Endothelial cell of umbilical vein (primary cell): ENCODE measurements around the gene ARPC1A. TPM values are rescaled to one million over a fixed set of nuclear protein-coding genes. Genes with fewer than 3 reads are reported as not detected.

Experiments
- BruUV-seq: library from RNA; stranded (reverse); fragments of 400-500 nt; replicated peaks from 2 replicates; lab custom pipeline; 2021; lab: Mats Ljungman, UMichigan
- CTCF ChIA-PET: fragments of 300-600, 350-600 bp; sonication (Branson Sonifier 250); formaldehyde crosslinking; loops from one replicate; lab custom pipeline; 2021; ENCODE audit warnings: antibody characterized with exemption, inconsistent platforms; lab: Charles Lee
- POLR2A ChIA-PET: fragments of 300-600, 350-600 bp; sonication (Branson Sonifier 250); formaldehyde crosslinking; loops from one replicate; lab custom pipeline; 2021; ENCODE audit warnings: antibody characterized with exemption, inconsistent platforms; lab: Charles Lee
- DNase-seq: peaks from one replicate; pipeline ENCODE4 v3.0.0-alpha.2; 2011; ENCODE audit warnings: low read depth, low spot score
- FAIRE-seq: peaks from 2 replicates; lab custom pipeline; 2011; peaks lifted over from hg19 to GRCh38; lab: Jason Lieb, UNC
- H2AFZ ChIP-seq: 2 replicates; pipeline ENCODE4 v1.6.0; 2012; ENCODE audit warnings: low read depth, low read length, control low read depth, inconsistent platforms
- H3K27ac ChIP-seq: 2 replicates; pipeline ENCODE4 v1.5.1; 2011; ENCODE audit warnings: low read depth, mild to moderate bottlenecking, control low read depth, low read length, moderate library complexity; ENCODE audit not compliant: insufficient read depth
- H3K27me3 ChIP-seq, 2 experiments: 2 replicates each; pipeline versions ENCODE4 v1.6.0 to v1.6.1; 2011; ENCODE audit warnings: low read length in 2 of 2, mixed read lengths in 1 of 2; ENCODE audit not compliant: control insufficient read depth in 2 of 2, insufficient read depth in 2 of 2
- H3K36me3 ChIP-seq, 2 experiments: 2 replicates in 1 of 2; 3 replicates in 1 of 2; pipeline ENCODE4 v1.5.1; 2011; ENCODE audit warnings: low read length in 2 of 2, mild to moderate bottlenecking in 1 of 2, moderate library complexity in 1 of 2; ENCODE audit not compliant: control insufficient read depth in 2 of 2, insufficient read depth in 2 of 2; ENCODE audit errors: extremely low read depth in 1 of 2
- H3K4me1 ChIP-seq: 3 replicates; pipeline ENCODE4 v1.5.1; 2011; ENCODE audit warnings: mild to moderate bottlenecking, low read length; ENCODE audit not compliant: control insufficient read depth, insufficient read depth; ENCODE audit errors: extremely low read depth
- H3K4me2 ChIP-seq: 2 replicates; pipeline ENCODE4 v1.6.1; 2011; ENCODE audit warnings: low read length, control low read depth, mixed read lengths; ENCODE audit not compliant: insufficient read depth
- H3K4me3 ChIP-seq, 3 experiments: fragments of 200-600 bp in 1 of 3; sonication (generic), shearing (Covaris generic) in 1 of 3; replicated peaks in 1 of 3; 2 replicates each; pipeline ENCODE4 v1.5.1; 2011 to 2016; ENCODE audit warnings: control low read depth in 3 of 3, low read length in 3 of 3, mild to moderate bottlenecking in 2 of 3, inconsistent platforms in 1 of 3, low read depth in 1 of 3, moderate library complexity in 1 of 3; ENCODE audit not compliant: insufficient read depth in 1 of 3
- H3K79me2 ChIP-seq: 2 replicates; pipeline ENCODE4 v1.6.0; 2012; ENCODE audit warnings: low read length, inconsistent platforms; ENCODE audit not compliant: control insufficient read depth, insufficient read depth
- H3K9ac ChIP-seq: replicated peaks from 2 replicates; pipeline ENCODE3; 2011; ENCODE audit warnings: low read length, control low read depth; ENCODE audit not compliant: insufficient read depth; ENCODE audit errors: extremely low read depth
- H3K9me1 ChIP-seq: replicated peaks from 3 replicates; pipeline ENCODE4 v1.6.0; 2011; ENCODE audit warnings: mild to moderate bottlenecking, low read length; ENCODE audit not compliant: control insufficient read depth, insufficient read depth; ENCODE audit errors: extremely low read depth
- H3K9me3 ChIP-seq: replicated peaks from 2 replicates; pipeline ENCODE4 v1.5.1; 2012; ENCODE audit warnings: low read length, inconsistent platforms; ENCODE audit not compliant: control insufficient read depth, insufficient read depth
- H4K20me1 ChIP-seq: replicated peaks from 2 replicates; pipeline ENCODE3; 2011; ENCODE audit warnings: mild to moderate bottlenecking, low read length; ENCODE audit not compliant: control insufficient read depth, insufficient read depth; ENCODE audit errors: extremely low read depth
- EZH2 ChIP-seq: IDR thresholded peaks from 2 replicates; pipeline ENCODE4 v1.6.1; 2012; ENCODE audit warnings: borderline replicate concordance, low read depth, mild to moderate bottlenecking, moderate library complexity, low read length, inconsistent platforms; ENCODE audit not compliant: severe bottlenecking
- FOS ChIP-seq: IDR thresholded peaks from 2 replicates; pipeline ENCODE4 v1.6.1; 2011; ENCODE audit warnings: mild to moderate bottlenecking, low read length, moderate library complexity, borderline replicate concordance; ENCODE audit not compliant: insufficient read depth
- JUN ChIP-seq: IDR thresholded peaks from 2 replicates; pipeline ENCODE4 v1.6.1; 2011; ENCODE audit warnings: borderline replicate concordance, low read depth; ENCODE audit not compliant: insufficient read length, insufficient read depth
- MAX ChIP-seq: IDR thresholded peaks from 2 replicates; pipeline ENCODE4 v1.6.1; 2011; ENCODE audit not compliant: insufficient read depth, insufficient read length
- MYC ChIP-seq: IDR thresholded peaks from one replicate; pipeline ENCODE4 v1.6.1; 2011; ENCODE audit warnings: mild to moderate bottlenecking, low read depth, low read length
- POLR2AphosphoS5 ChIP-seq: IDR thresholded peaks from 2 replicates; pipeline ENCODE4 v1.6.1; 2012; ENCODE audit warnings: low read depth, mild to moderate bottlenecking, control low read depth, low read length, moderate library complexity; ENCODE audit not compliant: insufficient read depth
- dilution Hi-C: fragments of 300-500 bp; cut with MboI; formaldehyde crosslinking; loops from one replicate; pipeline ENCODE4 v1.15.0; 2019; ENCODE audit warnings: low sequenced_read_pairs; ENCODE audit not compliant: extremely low pct_ligation_motif_present
- intact Hi-C: fragments of 100-400 bp; cut with micrococcal nuclease; formaldehyde crosslinking; loops from one replicate; pipeline ENCODE4 v1.10.0; 2022
- polyA plus RNA-seq, 4 experiments: library from polyadenylated mRNA; depleted of rRNA in 3 of 4; stranded (reverse) in 3 of 4; unstranded in 1 of 4; fragments of >200 nt; gene quantifications; 2 replicates each; pipeline versions ENCODE4 v1.2.1 to v1.2.3, GENCODE V29; 2011 to 2012; ENCODE audit warnings: missing spikeins in 1 of 4
- total RNA-seq: library from RNA; stranded (reverse); gene quantifications from 2 replicates; pipeline ENCODE4 v1.2.3, GENCODE V29; 2021

The ARPC1A gene
- total and polyA plus RNA-seq, 2 donors (not counting 3 experiments of a cell fraction or from before 2014, with no cell fraction given) = 200 to 243 TPM

DNA sequence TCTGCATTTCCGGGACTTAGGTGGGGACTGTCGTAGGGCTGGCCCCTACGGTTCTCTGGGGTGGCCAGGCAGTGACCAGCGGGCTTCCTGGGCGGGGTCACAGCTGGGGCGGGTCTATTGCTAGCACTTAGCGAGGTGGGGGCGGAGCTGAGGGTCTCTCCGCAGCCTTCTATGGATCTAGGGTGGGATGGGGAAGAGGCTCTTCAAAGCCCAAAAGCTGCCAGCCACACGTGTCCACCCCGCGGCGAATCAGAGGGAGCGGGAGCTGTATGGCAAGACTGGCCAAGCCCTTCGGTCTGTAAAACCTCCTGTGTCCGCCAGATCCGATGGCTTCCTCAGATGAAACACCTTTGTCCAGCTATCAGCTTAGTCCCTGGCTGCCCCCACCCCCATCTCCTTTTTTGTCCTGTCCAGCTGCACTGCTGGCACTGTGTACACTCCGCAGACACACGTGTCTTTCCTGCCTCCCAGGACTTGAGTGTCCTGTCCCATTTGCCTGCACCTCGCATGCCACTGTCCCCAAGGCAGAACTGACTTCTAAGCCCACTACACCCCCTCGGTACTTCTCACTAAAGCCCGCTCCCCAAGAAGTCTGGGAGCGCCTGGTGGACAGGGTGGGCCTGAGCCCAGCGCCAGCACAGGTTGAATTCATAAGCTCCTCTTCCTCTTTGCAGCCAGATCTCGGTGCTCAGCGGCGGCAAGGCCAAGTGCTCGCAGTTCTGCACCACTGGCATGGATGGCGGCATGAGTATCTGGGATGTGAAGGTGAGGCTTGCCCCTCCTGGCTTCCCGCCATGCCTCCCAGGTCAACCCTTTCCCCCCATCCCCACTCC is 67.9 kb downstream of the ARPC1A start:
- Histone ChIP-seq H4K20me1 (no peaks in the 10 kb centered on the region), H3K79me2 (peaks cover 5% of the 10 kb centered on the region), H3K27ac (peak overlapping the region; percentile 31), H3K4me3 (peak overlapping the region in 1 of 3 experiments; percentile 40), H2AFZ (no peak overlapping the region), H3K9ac (no peak overlapping the region), H3K9me1 (no peaks in the 10 kb centered on the region), H3K27me3 (no peaks in the 10 kb centered on the region), H3K36me3 (peaks cover 17 to 50% of the 10 kb centered on the region in 2 experiments), H3K4me2 (peak overlapping the region; percentile 21), H3K9me3 (no peaks in the 10 kb centered on the region), H3K4me1 (peaks cover 16% of the 10 kb centered on the region)
- ChIA-PET POLR2A (no interaction called here), CTCF (interaction anchor here (0.6 to 3.7 kb wide), 2 partner anchors 12 to 28 kb away, joined by 3 to 11 read pairs; no protein-coding TSS in a partner anchor)
- no peak for FAIRE-seq
- DNase-seq = no peak
- dilution Hi-C loops = no loop called here
- BruUV-seq = no TSS peak
- TF ChIP-seq POLR2AphosphoS5 = peak; percentile 8
- no peak for TF ChIP-seq FOS
- intact Hi-C loops = loop anchor here (2.0 kb wide), 1 partner anchor 15 kb away; no protein-coding TSS in a partner anchor

DNA sequence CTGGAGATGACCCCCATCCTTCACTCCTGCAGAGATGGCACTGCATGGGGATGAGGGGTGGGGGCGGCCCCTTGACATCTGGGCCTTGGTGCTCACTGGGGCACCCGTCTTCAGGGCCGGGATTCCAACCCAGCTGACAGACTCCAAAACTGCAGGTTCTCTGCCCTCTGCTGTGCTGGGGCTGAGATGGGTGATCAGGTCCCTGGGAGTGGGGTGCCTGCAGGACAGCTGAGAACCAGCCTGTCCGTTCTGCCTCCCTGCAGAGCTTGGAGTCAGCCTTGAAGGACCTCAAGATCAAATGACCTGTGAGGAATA is 68.4 kb downstream of the ARPC1A start:
- no peaks in the 10 kb centered on the region for H4K20me1 ChIP-seq
- no peaks in the 10 kb centered on the region for H3K9me3 ChIP-seq
- BruUV-seq = no TSS peak
- no peak overlapping the region for H3K4me2 ChIP-seq
- FAIRE-seq (no peak), DNase-seq (no peak)
- H3K9ac ChIP-seq = no peak overlapping the region
- H2AFZ ChIP-seq = no peak overlapping the region
- TF ChIP-seq JUN = no peak
- TF ChIP-seq EZH2 = no peak
- no peak for TF ChIP-seq MAX
- TF ChIP-seq MYC = no peak
- TF ChIP-seq FOS = no peak
- no peak overlapping the region for H3K4me3 ChIP-seq
- H3K4me1 ChIP-seq = peaks cover 16% of the 10 kb centered on the region
- H3K27me3 ChIP-seq = no peaks in the 10 kb centered on the region
- ChIA-PET POLR2A (no interaction called here), CTCF (interaction anchor here (0.6 to 3.7 kb wide), 2 partner anchors 11 to 29 kb away, joined by 3 to 11 read pairs; no protein-coding TSS in a partner anchor)
- no peaks in the 10 kb centered on the region for H3K9me1 ChIP-seq
- intact Hi-C loops = no loop called here
- H3K36me3 ChIP-seq = peaks cover 18 to 56% of the 10 kb centered on the region in 2 experiments
- peaks cover 5% of the 10 kb centered on the region for H3K79me2 ChIP-seq
- H3K27ac ChIP-seq = no peak overlapping the region
- dilution Hi-C loops = no loop called here
